Measurements from ENCODE around the gene P2RX2. TPM values are rescaled to one million over a fixed set of nuclear protein-coding genes. Genes with fewer than 3 reads are reported as not detected.
"Not testable (repeated sequence)": the region's sequence is repeated elsewhere in the genome, so short reads cannot be mapped to it uniquely, and the experiment has no call there.

Gene P2RX2
- total RNA-seq, 2 donors from 2014 or later = 0.32 to 8.2 TPM

DNA sequence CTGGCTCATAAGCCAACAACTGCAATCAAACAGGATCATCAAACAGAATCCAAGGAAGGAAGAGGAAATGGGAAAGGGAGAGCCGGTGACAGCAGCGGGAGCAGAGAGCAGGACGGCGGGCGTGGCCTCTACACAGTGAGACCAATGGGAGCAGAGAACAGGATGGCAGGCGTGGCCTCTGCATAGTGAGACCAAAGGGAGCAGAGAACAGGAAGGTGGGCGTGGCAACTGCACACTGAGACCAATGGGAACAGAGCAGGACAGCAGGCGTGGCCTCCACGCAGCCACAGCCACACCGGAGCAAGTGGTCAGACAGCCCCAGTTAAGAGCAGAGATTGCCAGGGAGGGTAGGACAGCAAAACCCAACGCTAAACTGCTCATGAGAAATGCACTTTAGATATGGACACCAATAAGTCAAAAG lies 24.6 kb upstream of the P2RX2 start:
- H3K27ac ChIP-seq = no peak overlapping the region
- TF ChIP-seq, protein P1, sequence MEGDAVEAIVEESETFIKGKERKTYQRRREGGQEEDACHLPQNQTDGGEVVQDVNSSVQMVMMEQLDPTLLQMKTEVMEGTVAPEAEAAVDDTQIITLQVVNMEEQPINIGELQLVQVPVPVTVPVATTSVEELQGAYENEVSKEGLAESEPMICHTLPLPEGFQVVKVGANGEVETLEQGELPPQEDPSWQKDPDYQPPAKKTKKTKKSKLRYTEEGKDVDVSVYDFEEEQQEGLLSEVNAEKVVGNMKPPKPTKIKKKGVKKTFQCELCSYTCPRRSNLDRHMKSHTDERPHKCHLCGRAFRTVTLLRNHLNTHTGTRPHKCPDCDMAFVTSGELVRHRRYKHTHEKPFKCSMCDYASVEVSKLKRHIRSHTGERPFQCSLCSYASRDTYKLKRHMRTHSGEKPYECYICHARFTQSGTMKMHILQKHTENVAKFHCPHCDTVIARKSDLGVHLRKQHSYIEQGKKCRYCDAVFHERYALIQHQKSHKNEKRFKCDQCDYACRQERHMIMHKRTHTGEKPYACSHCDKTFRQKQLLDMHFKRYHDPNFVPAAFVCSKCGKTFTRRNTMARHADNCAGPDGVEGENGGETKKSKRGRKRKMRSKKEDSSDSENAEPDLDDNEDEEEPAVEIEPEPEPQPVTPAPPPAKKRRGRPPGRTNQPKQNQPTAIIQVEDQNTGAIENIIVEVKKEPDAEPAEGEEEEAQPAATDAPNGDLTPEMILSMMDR (IDR thresholded peaks at IDR 0.05) = no peak
- TF ChIP-seq POLR2A (IDR thresholded peaks at IDR 0.05) (peak; percentile 28), POLR2AphosphoS5 (IDR thresholded peaks at IDR 0.05) (peak; percentile 82)
- no peaks in the 10 kb centered on the region for H3K27me3 ChIP-seq (replicated peaks; ENCODE audit: insufficient read depth)
- no peaks in the 10 kb centered on the region for H3K4me1 ChIP-seq (replicated peaks)
- H3K36me3 ChIP-seq = no peaks in the 10 kb centered on the region
- intact Hi-C loops (cut with DNase I) = no loop called here
- peak; percentile 95 for DNase-seq (ENCODE audit: low spot score)
- 27% methylated on average over 11 of the region's 11 CpGs for WGBS
- no peaks in the 10 kb centered on the region for H3K9me3 ChIP-seq
- no peak overlapping the region for H3K4me3 ChIP-seq

GRCh38 chr12:132595183-132595582 lies 23.4 kb upstream of the P2RX2 start:
- Histone ChIP-seq H3K27ac (no peak overlapping the region), H3K4me1 (replicated peaks) (no peaks in the 10 kb centered on the region), H3K27me3 (replicated peaks; ENCODE audit: insufficient read depth) (no peaks in the 10 kb centered on the region), H3K36me3 (no peaks in the 10 kb centered on the region), H3K9me3 (no peaks in the 10 kb centered on the region), H3K4me3 (no peak overlapping the region)
- 79% methylated on average over 11 of the region's 11 CpGs for WGBS
- no peak for DNase-seq (ENCODE audit: low spot score)
- TF ChIP-seq POLR2AphosphoS5 (IDR thresholded peaks at IDR 0.05) = no peak
- TF ChIP-seq, protein P1 (IDR thresholded peaks at IDR 0.05) = no peak
- TF ChIP-seq POLR2A (IDR thresholded peaks at IDR 0.05) = no peak
- intact Hi-C loops (cut with DNase I) = no loop called here

- H3K27ac ChIP-seq = no peak overlapping the region
- H3K36me3 ChIP-seq = no peaks in the 10 kb centered on the region
- DNase-seq (ENCODE audit: low spot score) = no peak
- H3K9me3 ChIP-seq = no peaks in the 10 kb centered on the region
- no peaks in the 10 kb centered on the region for H3K27me3 ChIP-seq (replicated peaks; ENCODE audit: insufficient read depth)
- 70% methylated on average over 18 of the region's 18 CpGs for WGBS
- intact Hi-C loops (cut with DNase I) = no loop called here
- TF ChIP-seq, protein P1 (IDR thresholded peaks at IDR 0.05) = no peak
- no peak overlapping the region for H3K4me3 ChIP-seq
- H3K4me1 ChIP-seq (replicated peaks) = peaks cover 4% of the 10 kb centered on the region
Measured at GRCh38 chr12:132596016-132596415, 22.6 kb upstream of the P2RX2 start.

- Histone ChIP-seq H3K36me3 (no peaks in the 10 kb centered on the region), H3K4me3 (peak overlapping the region; percentile 18 to 21), H3K27me3 (replicated peaks; ENCODE audit: insufficient read depth) (no peaks in the 10 kb centered on the region), H3K27ac (no peak overlapping the region), H3K9me3 (no peaks in the 10 kb centered on the region), H3K4me1 (replicated peaks) (peaks cover 4% of the 10 kb centered on the region)
- TF ChIP-seq POLR2AphosphoS5 (IDR thresholded peaks at IDR 0.05) (no peak), POLR2A (IDR thresholded peaks at IDR 0.05) (no peak)
- WGBS = 8% methylated on average over 17 of the region's 58 CpGs
- intact Hi-C loops (cut with DNase I) = no loop called here
- no peak for DNase-seq (ENCODE audit: low spot score)
Measured at GRCh38 chr12:132597333-132598316, 21.0 kb upstream of the P2RX2 start.

- H3K27me3 ChIP-seq (replicated peaks; ENCODE audit: insufficient read depth); H3K9me3 ChIP-seq; DNase-seq (ENCODE audit: low spot score); H3K4me3 ChIP-seq; H3K4me1 ChIP-seq (replicated peaks); H3K27ac ChIP-seq; intact Hi-C loops (cut with DNase I); H3K36me3 ChIP-seq: not testable (repeated sequence)
- WGBS = 78% methylated on average over 6 of the region's 6 CpGs
Measured at GRCh38 chr12:132599502-132599901, 19.1 kb upstream of the P2RX2 start.
